Large intestine (tissue), 12 donors: Measurements from ENCODE around the gene ALG1L2. TPM values are rescaled to one million over a fixed set of nuclear protein-coding genes. Genes with fewer than 3 reads are reported as not detected.
"Not testable (repeated sequence)": the region's sequence is repeated elsewhere in the genome, so short reads cannot be mapped to it uniquely, and the experiment has no call there.

Experiments
- DNase-seq, 2 donors: peaks; one replicate each; pipeline versions ENCODE4 v3.0.0 to v3.0.0-alpha.2; 2013
- H3K27ac ChIP-seq: one replicate; pipeline ENCODE4 v1.5.1; 2013; ENCODE audit warnings: low read length
- H3K27me3 ChIP-seq: 2 replicates; pipeline ENCODE4 v1.6.1; 2013; ENCODE audit warnings: low read length; ENCODE audit not compliant: control insufficient read depth, insufficient read depth
- H3K36me3 ChIP-seq: 2 replicates; pipeline ENCODE4 v1.6.1; 2013; ENCODE audit warnings: low read length; ENCODE audit not compliant: control insufficient read depth, insufficient read depth
- H3K4me1 ChIP-seq: one replicate; pipeline ENCODE4 v1.6.1; 2013; ENCODE audit warnings: low read length; ENCODE audit not compliant: control insufficient read depth, insufficient read depth
- H3K4me3 ChIP-seq: one replicate; pipeline ENCODE4 v1.5.1; 2013; ENCODE audit warnings: low read length
- H3K9me3 ChIP-seq: one replicate; pipeline ENCODE4 v1.6.1; 2013; ENCODE audit warnings: mild to moderate bottlenecking, low read depth, low read length, moderate library complexity; ENCODE audit not compliant: control insufficient read depth
- WGBS: methylation state at CpG from one replicate; pipeline ENCODE4 v1.1.5; 2013; ENCODE audit warnings: low lambda C conversion rate; ENCODE audit not compliant: insufficient coverage; 5-methylcytosine and 5-hydroxymethylcytosine counted together
- long read RNA-seq, 11 donors: transcript quantifications; one replicate each; lab custom pipeline, GENCODE V29; 2026
- polyA plus RNA-seq: library from polyadenylated mRNA; unstranded; fragments of 120-200 nt; gene quantifications from one replicate; pipeline ENCODE4 v1.2.1, GENCODE V29; 2013

The ALG1L2 gene, protein sequence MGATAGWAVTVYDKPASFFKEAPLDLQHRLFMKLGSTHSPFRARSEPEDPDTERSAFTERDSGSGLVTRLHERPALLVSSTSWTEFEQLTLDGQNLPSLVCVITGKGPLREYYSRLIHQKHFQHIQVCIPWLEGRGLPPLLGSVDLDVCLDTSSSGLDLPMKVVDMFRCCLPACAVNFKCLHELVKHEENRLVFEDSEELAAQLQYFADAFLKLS
- 0.91 TPM for polyA plus RNA-seq
- long read RNA-seq, donor 1: 0 reads
- long read RNA-seq, donor 2: 0 reads
- long read RNA-seq, donor 3: 0 reads
- long read RNA-seq, donor 4: 0 reads
- long read RNA-seq, donor 5: 0 reads
- long read RNA-seq, donor 6: 0 reads
- long read RNA-seq, donor 7: 0 reads
- long read RNA-seq, donor 8: 0 reads
- long read RNA-seq, donor 9: 0 reads
- long read RNA-seq, donor 10, partial matches to known transcripts: 5 of 5 reads
- long read RNA-seq, donor 10, other reads (novel, unspliced or antisense): 0 of 5 reads
- long read RNA-seq, donor 11: 0 reads

GRCh38 chr3:130081351-130081881, at the start of gene ALG1L2:
ALG1L2 (plus strand) TSS chr3:130081831; CDS start chr3:130082017, 186 bp downstream.
- Histone ChIP-seq H3K36me3 (no peaks in the 10 kb centered on the region), H3K27ac (no peak within 1 kb of the TSS), H3K27me3 (peaks cover 3% of the 10 kb centered on the region), H3K4me1 (no peaks in the 10 kb centered on the region), H3K4me3 (no peak within 1 kb of the TSS), H3K9me3 (no peaks in the 10 kb centered on the region)
- DNase-seq: peak; percentile 22 to 33
- 43% methylated on average over 2 of the region's 7 CpGs for WGBS

- not testable (repeated sequence) for H3K36me3 ChIP-seq, H3K9me3 ChIP-seq
These were observed 44.4 kb upstream of the ALG1L2 start for GRCh38 chr3:130037126-130037815.

GRCh38 chr3:130042736-130043135, 38.9 kb upstream of the ALG1L2 start:
- H3K9me3 ChIP-seq, H3K36me3 ChIP-seq, H3K27ac ChIP-seq, H3K27me3 ChIP-seq, H3K4me3 ChIP-seq, DNase-seq, H3K4me1 ChIP-seq: not testable (repeated sequence)
- no CpG with 5 or more reads among the region's 3 CpGs for WGBS

More at GRCh38 chr3:130037126-130037815, 44.4 kb upstream of the ALG1L2 start:
- DNase-seq, H3K27ac ChIP-seq, H3K4me3 ChIP-seq, H3K4me1 ChIP-seq, H3K27me3 ChIP-seq: not testable (repeated sequence)
- WGBS: no CpG with 5 or more reads among the region's 13 CpGs

DNA sequence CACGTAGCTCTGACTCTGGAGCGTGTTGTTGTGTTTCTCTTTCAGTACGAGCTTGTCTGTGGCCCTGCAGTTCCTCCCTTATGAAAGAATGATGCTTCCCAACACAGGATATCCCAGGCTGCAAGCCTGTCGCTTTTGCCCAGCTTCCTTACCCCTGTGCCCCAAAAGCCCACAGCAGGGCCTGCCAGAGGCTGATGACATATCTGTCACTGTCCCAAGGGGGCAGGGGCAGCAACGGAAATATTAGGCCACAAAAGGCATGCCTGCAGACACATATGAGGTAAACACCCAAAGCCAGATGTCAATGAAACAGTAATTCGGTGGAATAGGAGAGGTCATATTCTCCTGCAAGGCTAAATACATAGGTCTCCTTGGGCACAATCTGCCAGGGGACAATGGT, 38.0 kb upstream of the ALG1L2 start:
- not testable (repeated sequence) for H3K4me3 ChIP-seq, H3K9me3 ChIP-seq, H3K27ac ChIP-seq, H3K4me1 ChIP-seq, DNase-seq, H3K27me3 ChIP-seq, H3K36me3 ChIP-seq
- no CpG with 5 or more reads among the region's 6 CpGs for WGBS

DNA sequence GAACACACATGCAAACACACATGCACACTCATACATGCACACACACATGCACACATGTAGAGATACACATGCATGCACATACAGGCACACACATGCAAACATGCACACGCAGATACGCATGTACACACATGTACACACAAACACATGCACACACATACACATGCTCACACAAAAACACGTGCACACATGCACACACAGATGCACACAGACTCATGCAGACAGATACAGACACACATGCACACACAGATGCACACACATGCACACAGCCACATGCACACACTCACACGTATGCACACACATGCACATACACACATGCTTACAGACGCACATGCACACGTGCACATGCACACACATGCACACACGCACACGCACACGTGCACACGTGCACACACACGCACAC, 37.3 kb upstream of the ALG1L2 start:
- no peak overlapping the region for H3K4me3 ChIP-seq
- no CpG with 5 or more reads among the region's 11 CpGs for WGBS
- H3K4me1 ChIP-seq: no peaks in the 10 kb centered on the region
- H3K9me3 ChIP-seq: no peaks in the 10 kb centered on the region
- H3K27me3 ChIP-seq: no peaks in the 10 kb centered on the region
- H3K36me3 ChIP-seq: no peaks in the 10 kb centered on the region
- no peak overlapping the region for H3K27ac ChIP-seq
- no peak for DNase-seq

DNA sequence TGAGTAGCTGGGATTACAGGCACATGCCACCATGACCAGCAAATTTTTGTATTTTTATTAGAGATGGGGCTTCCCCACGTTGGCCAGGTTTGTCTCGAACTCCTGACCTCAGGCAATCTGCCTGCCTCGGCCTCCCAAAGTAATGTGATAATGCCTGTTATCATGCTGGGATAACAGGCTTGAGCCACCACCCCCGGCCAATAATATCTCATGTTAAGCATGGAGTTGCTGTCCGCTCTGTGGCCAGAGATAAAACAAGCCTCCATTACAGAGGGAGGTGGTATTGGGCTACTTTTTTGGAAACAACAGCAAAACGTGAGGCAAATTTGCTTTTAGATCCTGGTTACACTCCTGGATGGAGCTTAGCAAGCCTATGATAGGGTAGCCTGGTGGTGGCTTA, 32.9 kb upstream of the ALG1L2 start:
- Histone ChIP-seq H3K36me3 (no peaks in the 10 kb centered on the region), H3K27me3 (no peaks in the 10 kb centered on the region), H3K4me3 (no peak overlapping the region), H3K4me1 (no peaks in the 10 kb centered on the region), H3K9me3 (no peaks in the 10 kb centered on the region), H3K27ac (no peak overlapping the region)
- no peak for DNase-seq
- no CpG with 5 or more reads among the region's 6 CpGs for WGBS

DNA sequence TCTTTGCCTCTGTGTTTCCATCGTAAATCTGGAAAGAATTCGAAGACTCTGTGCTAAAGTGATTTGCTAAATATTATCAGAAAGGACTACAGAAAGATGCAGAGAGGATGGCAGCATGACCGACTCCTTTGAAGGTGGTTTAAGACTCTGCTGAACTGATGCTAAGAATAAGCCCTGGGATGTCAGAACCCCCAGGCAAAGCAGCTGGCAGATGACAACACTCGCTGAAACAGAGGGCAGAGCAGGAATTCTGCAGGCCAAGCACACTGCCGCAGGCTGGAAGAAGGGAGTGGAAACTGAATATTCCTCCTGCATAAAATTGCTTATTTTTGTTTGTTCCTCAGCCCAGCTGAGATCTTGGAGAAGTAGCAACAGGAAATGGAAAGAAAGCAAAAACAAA, 29.3 kb upstream of the ALG1L2 start:
- H3K36me3 ChIP-seq, H3K27ac ChIP-seq, H3K9me3 ChIP-seq, H3K4me1 ChIP-seq, H3K4me3 ChIP-seq, H3K27me3 ChIP-seq, DNase-seq: not testable (repeated sequence)
- no CpG with 5 or more reads among the region's 5 CpGs for WGBS

DNA sequence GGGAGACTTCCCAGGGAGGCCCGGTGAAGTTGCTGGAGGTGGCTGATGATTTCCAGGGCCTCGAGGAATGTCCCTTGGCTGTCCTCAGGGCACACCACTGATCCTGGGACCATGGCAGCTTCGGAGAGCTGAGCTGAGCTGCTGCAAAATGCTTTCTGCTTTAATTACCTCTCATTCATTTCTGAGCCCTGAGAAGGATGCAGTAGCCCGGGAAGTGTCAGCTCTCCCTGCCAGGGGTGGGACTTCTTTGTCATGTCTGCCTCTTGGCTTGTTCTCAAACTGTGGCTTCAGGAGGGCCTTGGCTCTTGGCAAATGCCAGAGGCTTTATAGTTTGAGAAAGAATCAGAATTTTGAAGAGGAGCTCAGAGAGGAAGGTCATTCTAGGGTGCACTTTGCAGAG, 28.7 kb upstream of the ALG1L2 start:
- no CpG with 5 or more reads among the region's 4 CpGs for WGBS
- DNase-seq, H3K9me3 ChIP-seq, H3K27ac ChIP-seq, H3K4me3 ChIP-seq, H3K36me3 ChIP-seq, H3K27me3 ChIP-seq, H3K4me1 ChIP-seq: not testable (repeated sequence)

- H3K36me3 ChIP-seq, DNase-seq, H3K4me3 ChIP-seq, H3K9me3 ChIP-seq, H3K4me1 ChIP-seq, H3K27me3 ChIP-seq, H3K27ac ChIP-seq: not testable (repeated sequence)
- no CpG with 5 or more reads among the region's 15 CpGs for WGBS
These were observed 23.9 kb upstream of the ALG1L2 start for GRCh38 chr3:130057536-130058266.

- not testable (repeated sequence) for H3K27me3 ChIP-seq, DNase-seq, H3K9me3 ChIP-seq, H3K27ac ChIP-seq, H3K4me1 ChIP-seq, H3K4me3 ChIP-seq, H3K36me3 ChIP-seq
- no CpG with 5 or more reads among the region's 4 CpGs for WGBS
These were observed 23.4 kb upstream of the ALG1L2 start for GRCh38 chr3:130058267-130058657.
